ENCODE data around the gene LRRC41.

GRCh38 chr1:46262508-46262907 is 40.9 kb downstream of the LRRC41 start:
- TF ChIP-seq POLR2A (IDR thresholded peaks at IDR 0.05; ENCODE audit: low read depth, low read length) (no peak), POLR2AphosphoS5 (IDR thresholded peaks at IDR 0.05; ENCODE audit: low read depth, low read length) (no peak), POU2F2 (IDR thresholded peaks at IDR 0.05; ENCODE audit: low read depth, low read length) (no peak), TAF1 (IDR thresholded peaks at IDR 0.05; ENCODE audit: low read depth, low read length) (no peak), SPI1 (IDR thresholded peaks at IDR 0.05; ENCODE audit: low read depth, low read length) (no peak), PAX5 (IDR thresholded peaks at IDR 0.05; ENCODE audit: insufficient read depth, low read length, severe bottlenecking) (no peak)
